Left forelimb (tissue), 1 donor: ENCODE results near the gene HECTD1.

Experiments used
- DNase-seq: peaks from one replicate; pipeline ENCODE4 v3.0.0-alpha.2; 2018; ENCODE audit warnings: low spot score

The HECTD1 gene

GRCh38 chr14:31051023-31051422 is 156.6 kb downstream of the HECTD1 start:
- no peak for DNase-seq
